Ishikawa (cell line): ENCODE data around the gene C6orf89.

Experiments used
- CEBPB ChIP-seq: IDR thresholded peaks from 2 replicates; pipeline ENCODE4 v1.6.1; 2012
- CREB1 ChIP-seq: IDR thresholded peaks from 2 replicates; pipeline ENCODE4 v1.6.1; 2012; ENCODE audit warnings: low read depth
- EP300 ChIP-seq: IDR thresholded peaks from 2 replicates; pipeline ENCODE4 v1.6.1; 2012; ENCODE audit warnings: borderline replicate concordance
- MAX ChIP-seq: IDR thresholded peaks from 2 replicates; pipeline ENCODE4 v1.6.1; 2012
- RAD21 ChIP-seq: IDR thresholded peaks from 2 replicates; pipeline ENCODE4 v1.6.1; 2012; ENCODE audit warnings: low read depth
- REST ChIP-seq: IDR thresholded peaks from 2 replicates; pipeline ENCODE4 v1.6.1; 2012; ENCODE audit warnings: low read depth, mild to moderate bottlenecking
- USF1 ChIP-seq: IDR thresholded peaks from 2 replicates; pipeline ENCODE4 v1.6.1; 2012
- YY1 ChIP-seq: IDR thresholded peaks from 2 replicates; pipeline ENCODE4 v1.6.1; 2012; ENCODE audit warnings: low read depth
- ZBTB7A ChIP-seq: IDR thresholded peaks from 2 replicates; pipeline ENCODE4 v1.6.1; 2012; ENCODE audit warnings: low read depth

GRCh38 chr6:36970892-36971842 is 85.4 kb downstream of the C6orf89 start:
- TF ChIP-seq MAX (no peak), YY1 (no peak), REST (no peak), RAD21 (no peak), USF1 (no peak), CEBPB (no peak), CREB1 (no peak), EP300 (no peak), ZBTB7A (no peak)
